NCI-H524 (cell line): Measurements from ENCODE around the gene APBA1.

Experiments used
- DNase-seq, 2 experiments: peaks; one replicate each; lab custom pipeline; 2025; lab: John Stamatoyannopoulos, UW

APBA1 gene

GRCh38 chr9:69397384-69398214 is 274.6 kb downstream of the APBA1 start:
- DNase-seq: no peak

- DNase-seq: no peak
Measured at GRCh38 chr9:69396759-69397158, 275.4 kb downstream of the APBA1 start.

GRCh38 chr9:69395718-69396117 is 276.5 kb downstream of the APBA1 start:
- no peak for DNase-seq

- DNase-seq: no peak
Measured at GRCh38 chr9:69393425-69393824, 278.7 kb downstream of the APBA1 start.

GRCh38 chr9:69392826-69393225 is 279.3 kb downstream of the APBA1 start:
- DNase-seq: no peak

DNA sequence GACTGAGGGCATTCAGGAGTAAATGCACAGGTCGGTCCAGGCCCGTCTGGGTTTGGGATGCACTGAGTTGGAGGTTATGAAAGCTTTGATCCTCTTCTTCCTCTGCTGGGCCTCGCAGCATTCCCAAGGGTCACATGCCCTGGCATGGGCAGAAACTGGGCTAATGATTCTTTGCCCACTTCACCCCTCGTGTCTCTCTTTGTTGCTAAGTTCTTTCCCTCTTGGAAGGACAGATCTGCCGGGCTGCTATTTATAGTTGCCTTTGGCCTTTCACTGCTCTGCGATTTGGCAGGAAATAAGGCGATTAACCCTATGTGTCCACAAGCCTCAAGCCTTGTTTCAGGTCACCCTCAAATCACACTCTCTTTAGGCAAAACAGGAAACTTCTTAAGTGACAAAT is 280.2 kb downstream of the APBA1 start:
- DNase-seq: no peak

DNA sequence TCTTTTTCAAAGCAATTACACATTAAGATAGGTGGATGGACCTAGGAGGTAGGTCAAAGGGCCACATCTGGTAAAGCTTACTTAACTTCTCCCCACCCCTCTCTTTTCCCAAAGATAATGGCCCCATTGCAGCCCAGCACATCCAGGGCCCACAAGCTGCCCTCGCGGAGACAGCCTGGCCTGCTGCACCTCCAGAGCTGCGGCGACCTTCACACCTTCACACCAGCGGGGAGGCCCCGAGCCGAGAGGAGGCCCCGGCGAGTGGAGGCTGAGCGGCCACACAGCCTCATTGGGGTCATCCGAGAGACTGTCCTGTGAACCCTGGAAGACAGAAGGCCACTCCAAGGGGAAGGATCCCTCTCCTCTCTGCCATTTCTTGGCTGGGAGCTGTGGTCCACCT is 280.7 kb downstream of the APBA1 start:
- DNase-seq: no peak

GRCh38 chr9:69389437-69389995 is 282.7 kb downstream of the APBA1 start:
- no peak for DNase-seq

- no peak for DNase-seq
Measured at GRCh38 chr9:69388596-69388995, 283.6 kb downstream of the APBA1 start.

- no peak for DNase-seq
Measured at GRCh38 chr9:69386651-69387050, 285.5 kb downstream of the APBA1 start.

GRCh38 chr9:69385581-69386033 is 286.6 kb downstream of the APBA1 start:
- no peak for DNase-seq

DNA sequence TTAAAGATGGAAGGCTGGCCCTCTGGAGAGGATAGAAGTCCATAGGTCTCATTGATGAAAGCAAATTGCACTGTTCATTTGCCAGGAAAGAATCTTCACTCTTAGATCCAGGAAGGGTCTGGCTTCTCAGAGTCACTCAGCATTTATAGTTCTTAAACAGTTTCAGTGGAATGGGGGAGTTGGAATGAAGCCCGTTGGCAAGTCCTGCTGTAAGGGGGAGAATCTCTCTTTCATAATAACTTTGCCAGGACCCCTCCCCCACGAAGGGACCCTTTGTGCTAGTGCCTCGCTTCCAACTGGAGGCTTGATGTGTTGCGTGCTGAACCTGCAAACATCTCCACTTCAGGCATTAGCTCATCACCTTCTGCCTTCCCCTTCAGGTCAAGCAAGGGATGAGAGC is 290.0 kb downstream of the APBA1 start:
- DNase-seq: no peak

DNA sequence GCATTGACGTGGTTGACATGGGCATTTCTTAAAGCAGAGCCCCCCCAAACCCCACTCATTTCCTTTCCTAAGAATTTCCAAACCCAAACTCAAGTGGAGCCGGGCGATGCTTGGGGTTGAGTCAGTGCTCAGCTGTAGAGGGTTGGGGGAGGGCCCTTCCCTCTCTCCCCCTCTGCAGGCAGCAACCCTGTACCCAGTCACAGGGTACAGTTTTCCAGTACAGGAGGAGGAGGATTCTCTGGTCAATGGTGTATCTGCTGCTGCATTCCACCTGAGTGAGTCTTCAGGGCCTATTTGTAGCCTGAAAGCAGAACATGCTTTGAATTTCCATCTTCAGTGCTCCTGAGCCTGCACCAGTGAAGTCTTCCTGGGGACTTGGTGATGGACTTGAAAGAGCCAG is 291.4 kb downstream of the APBA1 start:
- DNase-seq: no peak

DNA sequence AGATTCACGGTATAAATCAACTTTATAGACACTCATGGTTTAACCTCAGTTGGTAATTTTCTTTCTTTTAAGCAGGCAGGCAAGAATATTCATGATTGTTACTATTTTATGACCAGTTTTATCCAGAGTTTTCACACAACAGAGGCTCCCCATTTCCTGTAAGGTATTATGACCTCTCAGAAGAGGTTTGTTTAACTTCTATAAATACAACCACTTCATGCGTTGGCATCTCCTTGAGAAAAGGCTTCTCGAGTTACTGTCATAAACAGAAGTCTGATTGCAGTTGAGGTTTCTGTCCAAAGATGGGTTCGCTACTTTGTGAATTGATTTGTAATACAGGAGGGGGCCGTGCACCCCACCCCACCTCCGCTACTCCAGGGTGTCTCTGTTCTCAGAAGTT is 291.9 kb downstream of the APBA1 start:
- no peak for DNase-seq

GRCh38 chr9:69379270-69379982 is 292.7 kb downstream of the APBA1 start:
- DNase-seq: no peak

- DNase-seq: no peak
Measured at GRCh38 chr9:69377981-69378380, 294.2 kb downstream of the APBA1 start.
